A549 (cell line): ENCODE data around the gene CAMK1.

Experiments used
- CTCF ChIP-seq: fragments of >200 bp; sonication (Bioruptor Twin); formaldehyde crosslinking; IDR thresholded peaks from 3 replicates; pipeline ENCODE4 v1.5.1; 2016
- MAFK ChIP-seq: fragments of 450-650 bp; IDR thresholded peaks from 2 replicates; pipeline ENCODE4 v1.6.1; 2014; ENCODE audit not compliant: partially characterized antibody
- POLR2A ChIP-seq: IDR thresholded peaks from 2 replicates; pipeline ENCODE4 v1.6.1; 2012; ENCODE audit warnings: mild to moderate bottlenecking, low read length
- RAD21 ChIP-seq, 2 experiments: fragments of >200 bp in 1 of 2; sonication (Bioruptor Twin) in 1 of 2; formaldehyde crosslinking in 1 of 2; IDR thresholded peaks in 1 of 2; conservative IDR thresholded peaks in 1 of 2; 2 replicates in 1 of 2; 3 replicates in 1 of 2; pipeline ENCODE4 v1.6.1; 2012 to 2018; ENCODE audit warnings: inconsistent platforms in 1 of 2

- TF ChIP-seq CTCF (no peak), RAD21 (conservative IDR thresholded peaks at IDR 0.05 in 1 of 2, IDR thresholded peaks at IDR 0.05 in 1 of 2) (no peak), POLR2A (no peak), MAFK (no peak)
Measured at GRCh38 chr3:9795207-9795606, 25.5 kb upstream of the CAMK1 start.
